ENCODE results near the gene SLC17A4.

SLC17A4 gene

GRCh38 chr6:25794784-25795183, 40.2 kb downstream of the SLC17A4 start:
- no peak for DNase-seq (ENCODE audit: low read depth in 1 of 2, low spot score in 1 of 2)

GRCh38 chr6:25801436-25801835, 46.9 kb downstream of the SLC17A4 start:
- no peak for DNase-seq (ENCODE audit: low read depth in 1 of 2, low spot score in 1 of 2)

DNA sequence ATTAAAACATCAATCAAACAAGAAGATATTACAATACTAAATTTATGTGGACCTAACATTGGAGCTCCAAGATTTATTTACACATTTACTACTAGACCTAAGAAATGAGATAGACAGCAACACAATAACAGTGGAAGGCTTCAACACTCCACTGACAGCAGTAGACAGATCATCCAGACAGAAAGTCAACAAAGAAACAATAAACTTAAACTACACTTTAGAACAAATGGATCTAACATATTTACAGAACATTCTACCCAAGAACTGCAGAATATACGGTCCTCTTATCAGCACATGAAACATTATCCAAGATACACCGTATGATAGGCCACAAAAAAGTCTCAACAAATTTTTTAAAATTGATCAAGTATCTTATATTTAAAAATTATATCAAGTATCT, 50.3 kb downstream of the SLC17A4 start:
- DNase-seq (ENCODE audit: low read depth in 1 of 2, low spot score in 1 of 2) = no peak

DNA sequence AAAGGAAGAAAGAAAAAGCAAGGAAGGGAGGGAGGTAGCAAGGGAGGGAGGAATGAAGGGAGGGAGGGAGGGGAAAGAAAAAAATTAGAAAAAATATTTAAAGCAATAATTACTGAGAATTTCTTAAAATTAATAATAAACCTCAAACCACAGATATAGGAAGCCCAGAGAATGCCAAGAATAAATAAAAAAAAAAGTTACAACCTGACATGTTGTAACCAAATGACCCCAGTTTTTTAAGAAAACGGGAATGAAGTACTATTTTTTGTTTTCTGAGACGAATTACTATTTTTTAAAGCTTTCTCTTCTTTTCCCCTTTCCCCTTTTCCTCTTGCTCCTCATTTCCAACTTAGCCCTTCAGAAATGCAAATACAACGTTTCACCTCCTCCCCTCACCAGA, 60.7 kb downstream of the SLC17A4 start:
- no peak for DNase-seq (ENCODE audit: low read depth in 1 of 2, low spot score in 1 of 2)

DNA sequence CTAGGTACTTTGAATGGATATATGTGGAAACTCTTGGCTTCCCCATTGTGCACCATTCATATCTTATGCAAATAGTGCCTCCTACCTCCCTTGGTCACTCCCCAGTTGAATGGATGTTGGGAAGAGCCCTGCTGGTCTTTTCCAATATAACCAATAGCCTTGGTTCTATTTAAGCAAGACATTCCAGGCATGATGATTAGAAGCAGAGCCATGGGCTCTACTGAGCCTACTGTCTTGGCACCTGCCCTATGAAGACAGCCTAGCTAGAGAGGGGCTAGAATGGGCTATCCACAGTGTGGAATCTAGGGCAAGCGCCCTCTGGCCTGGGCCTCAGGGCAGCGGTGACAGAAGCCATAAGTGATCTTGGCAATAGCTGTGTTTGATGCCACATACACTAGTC, 61.7 kb downstream of the SLC17A4 start:
- DNase-seq (ENCODE audit: low read depth in 1 of 2, low spot score in 1 of 2) = no peak

GRCh38 chr6:25821341-25821740, 66.8 kb downstream of the SLC17A4 start:
- no peak for DNase-seq (ENCODE audit: low read depth in 1 of 2, low spot score in 1 of 2)

GRCh38 chr6:25829375-25829774, 74.8 kb downstream of the SLC17A4 start:
- DNase-seq (ENCODE audit: low read depth in 1 of 2, low spot score in 1 of 2) = no peak

DNA sequence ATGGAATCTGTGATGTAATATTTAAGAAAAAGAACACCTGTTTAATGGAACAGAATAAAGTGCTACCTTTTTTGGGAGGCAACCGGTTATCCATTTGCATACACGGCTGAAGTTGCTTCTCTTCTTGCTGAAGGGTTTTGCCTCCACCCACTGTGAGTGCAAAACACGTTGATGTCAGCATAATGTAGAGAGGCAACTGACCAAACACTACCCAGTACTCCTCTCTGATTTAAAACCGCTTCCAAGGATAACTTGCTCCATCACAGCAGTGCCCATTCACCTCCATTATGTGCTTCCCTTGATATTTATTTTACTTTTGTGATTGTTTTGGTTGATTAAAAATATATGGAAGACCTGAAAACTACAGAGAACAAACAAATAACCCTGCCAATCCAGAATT, 75.9 kb downstream of the SLC17A4 start:
- DNase-seq (ENCODE audit: low read depth in 1 of 2, low spot score in 1 of 2) = no peak
